H7 (cell line): ENCODE data around the gene PRPF19. TPM values are rescaled to one million over a fixed set of nuclear protein-coding genes. Genes with fewer than 3 reads are reported as not detected.
"Not testable (repeated sequence)": the region's sequence is repeated elsewhere in the genome, so short reads cannot be mapped to it uniquely, and the experiment has no call there.

Source experiments
- DNase-seq: peaks from one replicate; pipeline ENCODE4 v3.0.0; 2012
- H3K27me3 ChIP-seq: 2 replicates; pipeline ENCODE4 v1.6.0; 2011; ENCODE audit warnings: mild to moderate bottlenecking, low read length; ENCODE audit not compliant: control insufficient read depth, insufficient read depth
- H3K36me3 ChIP-seq: replicated peaks from 2 replicates; pipeline ENCODE4 v1.5.1; 2011; ENCODE audit warnings: low read length; ENCODE audit not compliant: control insufficient read depth, insufficient read depth
- H3K4me3 ChIP-seq: 2 replicates; pipeline ENCODE4 v1.5.1; 2011; ENCODE audit warnings: low read depth, mild to moderate bottlenecking, control low read depth, low read length, moderate library complexity; ENCODE audit not compliant: insufficient read depth
- total RNA-seq: library from RNA; depleted of rRNA; stranded (reverse); fragments of >200 nt; shearing (Covaris generic); gene quantifications from 2 replicates; pipeline ENCODE4 v1.2.3, GENCODE V29; 2014

Gene PRPF19
- total RNA-seq, 1 experiment from 2014 or later = 123 TPM

DNA sequence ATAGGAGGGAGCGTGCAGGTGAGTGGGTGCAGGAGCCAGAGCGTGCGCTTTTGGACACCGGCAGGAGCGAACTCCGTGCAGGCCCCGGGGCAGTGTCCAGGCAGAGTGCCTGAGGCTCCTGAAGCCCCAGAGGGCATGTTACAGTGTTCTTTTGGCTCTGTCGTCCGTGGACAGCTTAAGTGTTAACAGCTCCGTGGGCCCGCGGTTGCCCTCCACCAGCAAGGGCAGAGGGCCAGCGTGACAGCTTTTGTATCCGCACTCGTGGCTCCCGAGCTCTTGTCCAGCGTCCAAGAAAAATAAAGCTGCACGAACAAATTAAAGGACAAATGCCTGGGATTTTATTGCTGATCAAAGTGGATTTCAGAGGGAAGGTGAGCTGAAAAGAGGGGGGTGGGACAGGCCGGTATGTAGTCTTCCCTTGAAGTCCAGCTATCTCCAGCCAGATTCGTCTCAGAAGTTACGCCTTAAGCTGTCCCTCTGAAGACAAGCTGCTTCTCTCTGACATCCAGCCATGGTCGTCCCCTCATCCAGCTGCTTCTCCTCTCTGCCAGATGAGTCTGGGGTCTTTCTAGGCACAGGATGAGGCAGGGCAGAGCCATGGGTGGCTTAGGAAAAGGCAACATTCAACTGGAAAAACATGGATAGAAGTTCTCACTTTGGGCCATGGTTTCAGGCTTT, 6.6 kb upstream of the PRPF19 start:
- Histone ChIP-seq H3K36me3 (no peaks in the 10 kb centered on the region), H3K27me3 (peaks cover 2% of the 10 kb centered on the region; the same call in 1 of the 2 replicates), H3K4me3 (peak overlapping the region; percentile 59; the same call in 1 of the 2 replicates)
- DNase-seq = no peak

GRCh38 chr11:60912223-60912850, 6.0 kb upstream of the PRPF19 start:
- Histone ChIP-seq H3K27me3 (peaks cover 4% of the 10 kb centered on the region; the same call in 1 of the 2 replicates), H3K36me3 (no peaks in the 10 kb centered on the region), H3K4me3 (no peak overlapping the region; the same call in 1 of the 2 replicates)
- DNase-seq = no peak

GRCh38 chr11:60910711-60911380, 4.5 kb upstream of the PRPF19 start:
- Histone ChIP-seq H3K4me3 (no peak overlapping the region), H3K27me3 (peaks cover 4% of the 10 kb centered on the region; the same call in 1 of the 2 replicates), H3K36me3 (no peaks in the 10 kb centered on the region)
- no peak for DNase-seq

GRCh38 chr11:60910281-60910687, 3.9 kb upstream of the PRPF19 start:
- Histone ChIP-seq H3K4me3 (no peak overlapping the region), H3K27me3 (peaks cover 4% of the 10 kb centered on the region; the same call in 1 of the 2 replicates), H3K36me3 (no peaks in the 10 kb centered on the region)
- DNase-seq = no peak

GRCh38 chr11:60909680-60910280, 3.4 kb upstream of the PRPF19 start:
- not testable (repeated sequence) for H3K4me3 ChIP-seq, H3K27me3 ChIP-seq, H3K36me3 ChIP-seq, DNase-seq

- peaks cover 4% of the 10 kb centered on the region; the same call in 1 of the 2 replicates for H3K27me3 ChIP-seq
- no peaks in the 10 kb centered on the region for H3K36me3 ChIP-seq
- no peak for DNase-seq
- H3K4me3 ChIP-seq = no peak overlapping the region
Measured at GRCh38 chr11:60908803-60909202, 2.4 kb upstream of the PRPF19 start.

DNA sequence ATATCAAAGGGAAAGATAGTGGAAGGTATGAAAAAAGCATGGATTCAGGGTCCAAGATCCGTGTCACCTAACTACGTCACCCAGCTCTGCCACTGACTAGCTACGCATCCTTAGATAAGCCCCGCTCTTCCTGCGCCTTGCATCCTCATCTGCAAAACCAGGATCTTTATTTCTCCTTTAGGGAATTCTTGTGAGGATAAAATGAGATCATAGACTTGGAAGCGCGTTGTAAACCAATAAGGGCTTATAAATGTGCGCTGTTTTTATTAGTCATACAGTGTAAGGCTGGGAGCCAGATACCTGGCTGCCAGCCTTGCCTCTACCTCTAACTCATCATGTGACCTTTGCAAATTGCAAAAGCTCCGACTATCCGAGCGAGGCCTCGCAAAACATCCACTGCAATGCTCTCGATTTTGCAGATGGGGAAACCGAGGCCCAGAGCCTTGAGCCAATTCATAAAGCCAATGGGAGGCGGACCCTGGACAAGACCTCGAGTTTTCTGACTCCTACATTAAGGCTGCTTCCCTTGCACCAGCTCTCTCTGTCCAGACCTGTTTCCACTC, 753 bp downstream of the PRPF19 start:
- H3K4me3 ChIP-seq = peak overlapping the region; percentile 89
- no peak for DNase-seq

GRCh38 chr11:60905047-60905446, 1.3 kb downstream of the PRPF19 start:
- peaks cover 25% of the 10 kb centered on the region for H3K36me3 ChIP-seq
- H3K4me3 ChIP-seq = no peak overlapping the region; the same call in 1 of the 2 replicates
- H3K27me3 ChIP-seq = peaks cover 3% of the 10 kb centered on the region; the same call in 1 of the 2 replicates
- no peak for DNase-seq

More for the DNA sequence above, 753 bp downstream of the PRPF19 start:
- Histone ChIP-seq H3K36me3 (peaks cover 21% of the 10 kb centered on the region), H3K27me3 (peaks cover 4% of the 10 kb centered on the region; the same call in 1 of the 2 replicates)

- Histone ChIP-seq H3K4me3 (no peak overlapping the region), H3K27me3 (no peaks in the 10 kb centered on the region; the same call in 1 of the 2 replicates), H3K36me3 (peaks cover 39% of the 10 kb centered on the region)
- DNase-seq = no peak
Measured at GRCh38 chr11:60902625-60903024, 3.8 kb downstream of the PRPF19 start.

- no peak for DNase-seq
- Histone ChIP-seq H3K27me3 (no peaks in the 10 kb centered on the region), H3K4me3 (no peak overlapping the region), H3K36me3 (peaks cover 46% of the 10 kb centered on the region)
Measured at GRCh38 chr11:60900673-60901404, 5.5 kb downstream of the PRPF19 start.

DNA sequence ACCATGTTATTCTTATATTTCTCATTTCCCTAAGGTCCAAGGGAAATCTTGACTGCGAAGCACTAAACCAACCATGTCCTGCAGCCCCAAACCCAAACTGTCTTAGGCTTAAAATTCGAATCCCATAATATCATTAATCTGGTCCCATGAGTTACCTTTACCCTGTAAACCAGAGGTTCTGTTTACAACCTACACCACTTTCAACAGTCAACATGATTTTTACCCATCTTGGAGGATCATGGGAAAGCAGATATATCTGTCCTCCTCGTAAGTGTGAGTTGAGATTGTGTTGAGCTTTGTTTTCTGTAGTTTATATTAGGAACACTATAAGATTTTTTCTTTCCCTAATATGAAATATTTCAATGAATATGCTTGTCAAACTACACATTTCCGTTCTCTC, 6.4 kb downstream of the PRPF19 start:
- Histone ChIP-seq H3K36me3 (peaks cover 49% of the 10 kb centered on the region), H3K27me3 (no peaks in the 10 kb centered on the region), H3K4me3 (no peak overlapping the region)
- no peak for DNase-seq

DNA sequence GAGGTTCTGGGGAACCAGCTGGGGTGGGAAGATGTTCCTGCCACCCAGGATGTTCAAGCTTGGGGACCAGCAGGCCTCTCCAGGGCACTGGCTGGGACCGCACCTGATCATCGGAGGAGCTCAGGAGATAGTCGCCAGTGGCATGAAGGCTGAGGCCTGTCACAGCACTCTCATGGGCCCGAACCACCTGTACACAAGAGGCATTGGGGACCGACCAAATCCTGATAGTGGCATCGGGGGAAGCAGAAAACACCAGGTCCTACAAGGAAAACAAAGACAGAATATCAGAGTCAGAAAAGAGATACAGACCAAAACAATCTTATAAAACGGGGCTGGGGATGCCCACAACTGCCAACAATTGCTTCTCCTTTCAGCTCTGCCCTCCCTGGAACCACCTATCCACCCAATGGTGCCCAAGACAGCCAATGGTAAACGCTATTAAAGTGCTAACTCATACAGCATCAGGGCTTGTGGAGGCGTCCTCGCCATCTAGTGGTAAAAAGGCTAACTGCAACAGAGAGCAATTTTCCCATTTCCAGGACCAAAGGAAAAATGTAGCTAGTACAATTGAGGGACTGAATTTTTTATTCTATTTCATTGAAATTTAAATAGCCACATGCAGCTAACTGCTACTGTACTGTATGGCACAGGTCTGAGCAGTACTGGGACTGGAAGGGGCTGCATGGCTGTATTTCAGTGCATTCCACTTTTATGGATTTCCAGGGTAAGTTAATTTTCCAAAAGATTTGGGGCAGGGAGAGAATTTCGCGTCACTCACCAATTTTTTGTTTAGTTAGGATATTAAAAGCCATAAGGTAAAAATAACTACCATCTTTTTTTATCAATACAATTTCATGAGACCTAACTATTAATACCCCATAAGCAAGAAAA, 7.1 kb downstream of the PRPF19 start:
- peaks cover 52% of the 10 kb centered on the region for H3K36me3 ChIP-seq
- peak; percentile 77 for DNase-seq

DNA sequence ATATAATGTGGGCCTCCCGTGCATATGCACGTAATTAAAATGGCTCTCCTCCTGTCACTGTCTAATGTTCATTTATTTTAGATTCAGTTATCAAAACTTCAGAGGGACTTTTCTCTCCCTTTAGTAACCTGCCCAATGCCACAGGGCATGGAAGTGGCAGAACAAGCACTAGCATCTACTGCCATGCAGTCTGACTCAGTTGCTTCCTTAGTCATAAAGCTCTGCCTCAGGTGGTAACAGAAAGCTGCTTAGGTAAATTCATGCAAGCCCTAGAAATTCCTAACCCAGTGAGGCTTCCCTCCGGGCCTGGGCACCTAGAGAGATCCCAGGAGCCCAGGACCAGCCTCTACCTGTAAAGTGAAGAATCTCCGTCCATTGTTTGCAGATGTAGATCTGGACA, 8.9 kb downstream of the PRPF19 start:
- Histone ChIP-seq H3K4me3 (no peak overlapping the region), H3K36me3 (peaks cover 44% of the 10 kb centered on the region), H3K27me3 (no peaks in the 10 kb centered on the region)
- no peak for DNase-seq

More for the DNA sequence above, 7.1 kb downstream of the PRPF19 start:
- Histone ChIP-seq H3K27me3 (no peaks in the 10 kb centered on the region), H3K4me3 (no peak overlapping the region)
